Stimulated activated effector memory CD8-positive, alpha-beta T cell treated with anti-CD3 and anti-CD28 coated beads, Interleukin-12 subunit alpha, Interleukin-12 subunit beta, amount 100 ng/mL, for 72 hours (primary cell): ENCODE measurements around the gene PNPLA7.

ENCODE experiments used
- ATAC-seq: fragments of 150-1000 bp; cut with Tn5 transposase; 2 replicates; pipeline ENCODE4 v1.10.0; 2021
- DNase-seq, 2 donors: peaks; one replicate each; pipeline ENCODE4 v3.0.0; 2021 to 2022; ENCODE audit warnings: low spot score in 2 of 2
- H3K27ac Mint-ChIP-seq: one replicate; pipeline ENCODE4 v1.8.0; 2022; ENCODE audit warnings: mild to moderate bottlenecking, mixed read lengths
- H3K36me3 Mint-ChIP-seq: one replicate; pipeline ENCODE4 v1.8.0; 2022; ENCODE audit warnings: mild to moderate bottlenecking, mixed read lengths
- H3K4me1 Mint-ChIP-seq: one replicate; pipeline ENCODE4 v1.8.0; 2022; ENCODE audit warnings: mixed read lengths
- H3K4me3 Mint-ChIP-seq: one replicate; pipeline ENCODE4 v1.8.0; 2022; ENCODE audit warnings: mild to moderate bottlenecking, mixed read lengths
- H3K9me3 Mint-ChIP-seq: one replicate; pipeline ENCODE4 v1.8.0; 2022; ENCODE audit warnings: mixed read lengths

The PNPLA7 gene

DNA sequence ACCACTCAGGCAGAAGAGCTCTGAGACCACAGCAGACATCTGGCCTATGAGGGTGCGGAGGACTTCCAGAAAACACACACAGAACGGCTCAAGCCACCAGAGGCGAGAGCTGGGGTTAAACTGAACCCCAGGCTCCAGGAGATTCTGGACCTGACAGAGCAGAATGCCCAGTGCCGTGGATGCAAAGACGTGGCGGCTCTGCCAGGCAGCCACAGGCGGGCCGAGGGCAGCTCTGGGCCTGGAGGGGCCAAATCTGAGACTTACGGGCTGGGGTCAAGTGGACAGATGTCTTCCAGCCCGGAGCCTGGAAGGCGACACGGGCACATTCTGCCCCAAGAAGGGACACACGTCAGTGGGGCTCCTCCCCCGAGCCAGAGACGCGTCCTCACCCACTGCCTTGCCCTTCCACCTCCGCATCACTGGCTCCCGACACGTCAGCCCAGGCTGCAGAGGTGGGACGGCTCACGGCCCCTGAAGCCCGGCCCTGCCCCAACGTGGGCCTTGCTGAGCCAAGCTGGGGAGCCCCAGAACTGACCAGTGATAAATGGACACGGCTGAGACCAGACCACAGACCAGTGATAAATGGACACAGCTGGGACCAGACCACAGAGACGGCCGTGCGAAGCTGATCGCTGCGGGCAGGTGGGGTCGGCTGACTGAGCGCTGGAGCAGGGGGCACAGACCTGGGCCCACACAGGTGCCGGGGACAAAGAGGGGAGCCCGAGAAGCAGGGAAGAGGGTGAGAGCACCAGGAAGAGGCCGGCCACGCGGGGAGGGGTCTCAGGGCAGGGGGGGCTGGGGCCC is 50.1 kb downstream of the PNPLA7 start:
- Mint-ChIP-seq H3K27ac (no peak overlapping the region), H3K9me3 (no peaks in the 10 kb centered on the region), H3K36me3 (peaks cover 16% of the 10 kb centered on the region), H3K4me1 (peaks cover 13% of the 10 kb centered on the region), H3K4me3 (no peak overlapping the region)
- DNase-seq (no peak), ATAC-seq (no peak)

DNA sequence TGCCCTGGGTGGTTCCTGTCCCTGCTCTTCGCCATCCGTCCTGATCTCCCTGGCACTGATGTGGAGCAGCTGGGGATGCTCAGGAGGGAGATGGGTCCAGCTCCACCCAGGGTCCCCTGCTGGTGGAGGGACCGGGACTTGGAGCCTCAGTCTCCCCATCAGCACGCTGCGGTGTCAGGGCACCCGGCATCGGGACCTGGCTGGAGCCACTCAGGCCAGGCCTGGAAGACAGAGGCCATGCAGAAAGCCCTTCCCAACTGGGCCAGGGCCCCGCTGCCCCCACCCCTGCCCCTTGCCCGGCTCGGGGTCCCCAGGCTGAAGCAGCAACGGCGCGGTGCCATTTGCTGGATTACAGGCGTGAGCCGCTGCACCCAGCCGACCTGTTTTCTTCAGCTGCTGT is 50.8 kb downstream of the PNPLA7 start:
- Mint-ChIP-seq H3K4me3 (no peak overlapping the region), H3K9me3 (no peaks in the 10 kb centered on the region), H3K4me1 (peaks cover 18% of the 10 kb centered on the region), H3K36me3 (peaks cover 16% of the 10 kb centered on the region), H3K27ac (no peak overlapping the region)
- ATAC-seq (no peak), DNase-seq (no peak)

DNA sequence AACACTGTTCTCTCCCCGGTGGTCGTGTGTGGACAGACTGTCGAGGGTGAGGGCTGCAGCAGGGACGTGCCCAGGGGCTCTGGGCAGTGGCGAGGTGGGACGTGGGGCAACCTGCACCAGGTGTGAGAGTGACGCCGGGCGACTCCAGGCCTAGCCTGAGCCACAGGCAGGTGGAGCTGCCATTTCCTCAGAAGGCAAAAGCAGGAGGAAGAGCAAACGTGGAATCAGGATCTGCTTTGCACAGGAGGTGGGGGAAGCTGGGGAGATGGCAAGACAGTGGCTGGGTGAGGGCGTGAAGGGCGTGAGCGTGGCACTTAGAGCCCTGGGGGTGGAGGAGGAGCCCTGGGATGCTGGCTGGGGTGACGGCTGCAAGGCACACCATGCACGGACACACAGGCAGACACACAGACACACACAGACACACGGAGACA is 51.5 kb downstream of the PNPLA7 start:
- DNase-seq (no peak), ATAC-seq (no peak)
- H3K4me3 Mint-ChIP-seq: no peak overlapping the region
- no peaks in the 10 kb centered on the region for H3K9me3 Mint-ChIP-seq
- no peak overlapping the region for H3K27ac Mint-ChIP-seq
- H3K4me1 Mint-ChIP-seq: peaks cover 23% of the 10 kb centered on the region
- H3K36me3 Mint-ChIP-seq: peaks cover 16% of the 10 kb centered on the region

DNA sequence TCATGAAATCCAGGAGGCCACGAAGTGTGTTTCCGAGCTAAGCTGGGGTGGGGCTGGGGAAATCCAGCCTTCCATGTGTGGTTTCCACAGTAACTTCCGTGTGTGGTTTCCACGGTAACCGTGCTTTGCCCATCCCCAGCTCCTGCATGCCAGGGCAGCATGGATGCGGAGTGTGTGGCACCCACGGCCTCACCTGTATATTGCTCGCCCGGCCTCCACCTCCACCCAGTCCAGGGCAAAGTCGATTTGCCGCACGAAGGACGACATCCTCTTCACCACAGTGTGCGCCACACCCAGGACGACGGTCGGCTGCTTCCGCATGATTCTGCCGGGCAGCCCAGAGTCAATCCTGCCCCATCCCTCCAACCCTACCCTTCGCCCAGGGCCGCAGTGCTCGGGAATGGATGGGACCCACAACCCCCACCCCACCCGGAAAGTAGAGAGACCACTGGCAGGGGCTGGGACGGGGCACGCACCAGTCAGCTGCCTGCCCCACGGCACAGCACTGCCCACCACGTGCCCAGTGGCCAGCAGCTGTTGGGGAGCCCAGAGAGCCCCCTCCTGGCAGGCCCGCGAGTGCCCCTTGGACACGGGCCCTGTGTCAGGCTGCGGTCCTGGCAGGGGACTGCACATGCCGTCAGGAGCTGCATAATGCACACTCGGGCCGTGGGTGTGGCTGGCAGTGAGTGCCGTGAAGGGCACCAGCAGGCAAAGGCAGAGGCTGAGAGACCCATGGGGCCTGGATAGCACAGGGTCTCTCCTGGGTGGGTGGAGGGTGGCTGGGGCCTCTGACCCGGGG is 52.1 kb downstream of the PNPLA7 start:
- H3K4me3 Mint-ChIP-seq: no peak overlapping the region
- H3K36me3 Mint-ChIP-seq: peaks cover 16% of the 10 kb centered on the region
- ATAC-seq (no peak), DNase-seq (no peak)
- no peaks in the 10 kb centered on the region for H3K9me3 Mint-ChIP-seq
- H3K27ac Mint-ChIP-seq: no peak overlapping the region
- peaks cover 23% of the 10 kb centered on the region for H3K4me1 Mint-ChIP-seq

DNA sequence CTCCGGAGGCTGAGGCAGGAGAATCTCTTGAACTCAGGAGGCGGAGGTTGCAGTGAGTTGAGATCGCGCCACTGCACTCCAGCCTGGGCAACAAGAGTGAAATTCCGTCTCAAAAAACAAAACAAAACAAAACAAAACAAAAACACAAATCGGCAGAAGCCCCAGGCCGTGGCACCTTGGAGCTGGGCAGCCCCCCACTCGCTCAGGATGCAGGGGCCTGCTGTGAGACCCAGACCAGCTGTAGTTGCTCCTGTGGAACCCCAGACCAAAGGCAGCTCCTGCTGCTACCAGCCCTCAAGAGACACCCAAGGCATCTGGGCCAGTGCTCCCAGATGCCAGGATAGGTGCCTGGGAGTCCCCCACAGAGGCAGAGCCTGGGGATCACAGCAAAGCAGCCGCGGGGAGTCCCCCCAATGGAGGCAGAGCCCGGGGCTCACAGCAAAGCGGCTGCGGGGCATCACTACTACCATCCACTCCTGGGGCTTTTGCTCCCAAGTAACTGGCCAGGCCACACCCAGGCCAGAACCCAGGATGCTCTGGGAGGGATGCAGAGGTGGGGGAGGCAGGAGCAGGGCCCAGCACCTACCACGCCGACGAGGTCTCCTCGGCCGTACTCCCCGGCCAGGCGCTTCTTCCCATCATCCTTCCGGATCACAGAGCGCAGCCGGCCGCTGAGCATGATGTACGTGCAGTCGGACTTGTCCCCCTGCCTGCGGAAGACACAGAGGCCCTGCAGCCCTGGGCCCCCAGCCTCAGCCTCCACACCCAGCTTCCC is 53.4 kb downstream of the PNPLA7 start:
- Mint-ChIP-seq H3K4me3 (no peak overlapping the region), H3K9me3 (no peaks in the 10 kb centered on the region), H3K4me1 (peaks cover 16% of the 10 kb centered on the region), H3K27ac (no peak overlapping the region), H3K36me3 (peaks cover 4% of the 10 kb centered on the region)
- DNase-seq (no peak), ATAC-seq (no peak)

DNA sequence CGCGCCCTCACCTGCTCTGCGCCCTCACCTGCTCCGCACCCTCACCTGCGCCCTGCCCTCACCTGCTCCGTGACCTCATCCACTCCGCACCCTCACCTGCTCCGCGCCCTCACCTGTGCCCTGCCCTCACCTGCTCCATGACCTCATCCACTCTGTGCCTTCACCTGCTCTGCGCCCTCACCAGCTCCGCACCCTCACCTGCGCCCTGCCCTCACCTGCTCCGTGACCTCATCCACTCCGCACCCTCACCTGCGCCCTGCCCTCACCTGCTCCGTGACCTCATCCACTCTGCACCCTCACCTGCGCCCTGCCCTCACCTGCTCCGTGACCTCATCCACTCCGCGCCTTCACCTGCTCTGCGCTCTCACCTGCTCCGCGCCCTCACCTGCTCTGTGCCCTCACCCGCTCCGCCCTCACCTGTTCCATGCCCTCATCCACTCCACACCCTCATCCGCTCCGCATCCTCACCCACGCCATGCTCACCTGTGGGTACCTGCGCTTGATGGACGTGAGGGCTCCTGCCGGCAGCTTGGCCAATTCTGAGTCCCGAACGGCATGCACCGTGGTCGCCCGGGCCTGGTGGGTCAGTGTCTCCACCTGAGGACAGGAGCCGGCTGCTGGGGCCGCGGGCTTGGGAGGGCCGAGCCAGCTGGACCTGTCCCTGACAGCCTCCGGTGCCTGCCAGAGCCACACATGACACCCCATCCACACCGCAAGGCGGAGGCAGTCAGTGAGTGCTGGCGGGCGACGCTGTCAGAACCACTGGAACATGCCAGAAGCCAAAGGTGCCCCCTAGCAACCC is 55.5 kb downstream of the PNPLA7 start:
- H3K4me1 Mint-ChIP-seq: peaks cover 17% of the 10 kb centered on the region
- ATAC-seq (no peak), DNase-seq (no peak)
- no peaks in the 10 kb centered on the region for H3K9me3 Mint-ChIP-seq
- no peaks in the 10 kb centered on the region for H3K36me3 Mint-ChIP-seq
- peak overlapping the region; percentile 60 for H3K27ac Mint-ChIP-seq
- H3K4me3 Mint-ChIP-seq: no peak overlapping the region

DNA sequence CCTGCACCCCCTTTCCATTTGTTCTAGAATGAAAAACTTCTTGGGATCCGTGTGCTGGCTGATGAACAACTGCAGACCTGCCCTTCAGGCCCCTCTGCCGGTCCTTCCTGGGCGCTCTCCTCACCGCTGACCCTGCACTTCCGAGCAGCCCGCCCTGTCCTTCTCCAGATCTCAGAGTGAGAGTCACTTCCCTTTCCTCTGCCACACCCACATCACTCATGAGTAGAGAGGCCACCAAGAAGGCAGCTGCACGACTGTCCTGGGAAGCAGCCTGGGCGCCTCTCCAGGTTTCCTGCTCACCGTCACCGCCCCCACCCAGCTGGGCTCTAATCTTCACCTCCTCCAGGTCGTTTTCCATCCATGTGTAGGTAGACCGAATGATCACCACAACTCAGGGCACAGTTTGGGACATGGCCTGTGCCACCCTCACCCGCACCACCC is 56.1 kb downstream of the PNPLA7 start:
- Mint-ChIP-seq H3K9me3 (no peaks in the 10 kb centered on the region), H3K4me1 (peaks cover 17% of the 10 kb centered on the region), H3K36me3 (no peaks in the 10 kb centered on the region), H3K27ac (peak overlapping the region; percentile 60), H3K4me3 (no peak overlapping the region)
- DNase-seq: no peak
- peak; percentile 25 for ATAC-seq

DNA sequence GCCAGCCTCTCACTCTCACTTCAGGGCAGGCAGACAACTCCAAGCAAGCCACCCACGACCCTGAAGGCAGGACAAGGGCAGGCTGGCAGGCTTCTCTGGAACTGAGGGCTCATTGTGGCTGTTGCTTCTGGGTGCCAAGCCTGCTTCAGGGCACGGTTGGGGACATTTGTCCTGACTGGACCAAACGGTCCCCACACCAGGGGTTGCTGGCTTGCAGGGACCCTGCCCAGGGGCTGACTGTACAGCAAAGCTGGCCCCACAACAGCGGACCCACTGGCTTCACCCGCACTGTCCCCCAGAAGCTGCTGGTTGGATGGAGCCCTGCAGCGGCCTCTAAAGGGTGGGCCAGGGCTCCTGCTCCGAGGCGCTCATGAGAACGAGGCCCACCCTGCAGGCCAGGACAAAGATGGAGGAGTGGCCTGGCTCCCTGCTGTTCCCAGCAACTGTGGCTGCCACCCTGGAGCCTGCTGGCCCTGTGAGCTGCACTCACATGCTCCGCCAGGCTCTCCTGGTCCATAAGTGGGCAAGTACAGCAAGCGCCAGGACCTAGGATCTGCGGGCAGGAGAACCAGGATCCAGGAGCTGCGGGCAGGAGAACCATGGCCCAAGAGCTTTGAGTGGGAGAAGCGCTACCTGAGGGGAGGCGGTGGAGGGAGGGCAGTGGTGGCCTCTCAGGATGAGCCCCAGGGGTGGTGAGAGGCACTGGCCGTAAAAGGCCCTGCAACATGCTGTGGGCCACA is 56.7 kb downstream of the PNPLA7 start:
- DNase-seq: no peak
- H3K4me1 Mint-ChIP-seq: peaks cover 17% of the 10 kb centered on the region
- peak overlapping the region; percentile 60 for H3K27ac Mint-ChIP-seq
- H3K36me3 Mint-ChIP-seq: no peaks in the 10 kb centered on the region
- no peak overlapping the region for H3K4me3 Mint-ChIP-seq
- H3K9me3 Mint-ChIP-seq: no peaks in the 10 kb centered on the region
- ATAC-seq: no peak

DNA sequence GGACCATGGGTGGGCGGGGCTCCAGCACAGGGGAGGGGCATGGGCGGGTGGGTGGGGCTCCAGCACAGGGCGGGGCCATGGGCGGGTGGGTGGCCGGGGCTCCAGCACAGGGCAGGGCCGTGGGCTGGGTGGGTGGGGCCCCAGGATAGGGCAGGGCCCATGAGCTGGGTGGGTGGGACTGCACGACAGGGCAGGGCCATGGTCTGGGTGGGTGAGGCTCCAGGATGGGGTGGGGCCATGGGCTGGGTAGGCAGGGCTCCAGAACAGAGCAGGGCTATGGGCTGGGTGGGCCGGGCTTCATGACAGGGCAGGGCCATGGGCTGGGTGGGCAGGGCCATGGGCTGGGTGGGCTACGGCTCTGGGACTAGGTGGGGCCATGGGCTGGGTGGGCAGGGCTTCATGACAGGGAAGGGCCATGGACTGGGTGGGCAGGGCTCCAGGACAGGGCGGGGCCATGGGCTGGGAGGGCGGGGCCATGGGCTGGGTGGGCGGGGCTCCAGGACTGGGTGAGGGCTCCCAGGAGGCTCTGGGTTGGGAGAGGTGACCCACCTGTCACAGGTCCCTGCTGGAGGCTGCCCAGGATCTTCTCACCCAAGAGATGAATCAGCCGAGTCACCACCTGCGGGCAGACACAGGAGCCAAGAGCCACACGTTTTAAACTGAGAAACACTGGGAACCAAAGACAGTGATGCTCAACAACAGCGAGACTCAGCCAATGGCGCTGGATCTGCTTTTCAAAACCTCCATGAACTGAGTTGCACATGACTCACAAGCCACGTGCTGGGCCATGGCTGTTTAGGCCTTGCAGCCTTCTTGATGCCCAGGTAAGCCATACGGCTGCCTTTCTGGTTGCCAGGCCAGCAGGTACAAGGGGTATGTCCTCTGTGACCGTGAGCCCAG is 57.5 kb downstream of the PNPLA7 start:
- H3K27ac Mint-ChIP-seq: no peak overlapping the region
- no peak overlapping the region for H3K4me3 Mint-ChIP-seq
- ATAC-seq (peak; percentile 68), DNase-seq (no peak)
- H3K9me3 Mint-ChIP-seq: no peaks in the 10 kb centered on the region
- peaks cover 17% of the 10 kb centered on the region for H3K4me1 Mint-ChIP-seq
- no peaks in the 10 kb centered on the region for H3K36me3 Mint-ChIP-seq

DNA sequence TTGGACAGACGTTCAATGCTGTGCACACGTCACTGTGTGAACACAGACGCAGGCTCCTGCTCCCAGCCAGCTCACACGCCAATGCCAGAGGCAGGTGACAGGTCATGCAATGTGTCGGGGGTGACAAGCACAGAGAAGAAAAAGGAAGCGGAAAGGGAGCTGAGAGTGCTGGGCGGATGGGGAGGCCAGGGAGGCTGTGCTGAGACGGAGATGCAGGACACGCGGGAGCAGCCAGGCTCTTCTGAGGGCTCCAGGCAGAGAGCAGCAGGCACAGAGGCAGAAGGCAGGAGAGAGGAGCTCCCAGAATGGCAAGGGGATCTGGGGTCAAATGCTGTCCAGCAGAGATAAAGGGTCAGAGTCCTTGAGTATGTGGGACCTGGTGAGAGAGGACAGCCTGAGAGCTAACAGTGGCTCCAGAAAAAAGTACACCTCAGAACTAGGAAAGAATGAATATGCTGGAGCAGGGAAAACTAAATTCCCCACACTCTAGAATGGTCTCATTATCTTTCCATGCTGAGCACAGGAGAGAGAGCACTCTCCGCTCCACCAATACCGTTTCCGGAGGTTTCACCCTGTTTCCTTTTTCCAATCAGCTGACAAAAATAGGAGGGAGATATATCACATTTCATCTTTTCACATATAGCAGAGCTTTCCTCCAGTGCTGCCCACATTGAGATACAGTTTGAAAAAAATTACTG is 58.3 kb downstream of the PNPLA7 start:
- Mint-ChIP-seq H3K9me3 (no peaks in the 10 kb centered on the region), H3K4me3 (no peak overlapping the region), H3K27ac (no peak overlapping the region), H3K4me1 (peaks cover 17% of the 10 kb centered on the region), H3K36me3 (no peaks in the 10 kb centered on the region)
- ATAC-seq: no peak
- DNase-seq: no peak

DNA sequence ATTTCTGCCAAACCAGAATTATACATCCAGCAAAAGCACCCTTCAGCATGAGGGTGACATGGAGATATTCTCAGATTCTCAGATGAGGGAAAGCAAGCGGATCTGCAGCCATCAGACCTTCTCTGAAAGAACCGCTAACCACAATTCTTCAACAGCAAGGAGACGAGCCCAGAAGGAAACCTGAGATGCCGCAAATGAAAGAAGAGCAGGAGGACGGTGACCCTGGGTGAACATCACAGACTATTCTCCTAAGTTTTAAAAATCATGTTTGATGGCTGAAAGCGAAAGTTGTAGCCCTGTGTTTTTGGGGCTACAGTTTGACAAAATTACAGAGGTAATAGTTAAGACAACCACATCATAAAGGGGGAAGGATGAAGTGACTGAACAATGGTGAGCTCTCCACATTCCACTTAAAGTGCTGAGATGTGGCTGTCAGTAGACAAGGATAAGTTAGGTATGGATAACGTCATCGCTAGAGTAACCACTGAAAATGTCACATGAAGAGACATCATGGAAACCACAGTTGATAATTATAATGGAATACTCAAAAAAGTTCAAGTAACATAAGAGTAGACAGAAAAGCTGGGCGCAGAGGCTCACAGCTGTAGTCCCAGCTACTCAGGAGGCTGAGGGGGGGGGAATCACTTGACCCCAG is 59.5 kb downstream of the PNPLA7 start:
- no peak for DNase-seq
- Mint-ChIP-seq H3K4me1 (peaks cover 17% of the 10 kb centered on the region), H3K36me3 (no peaks in the 10 kb centered on the region), H3K27ac (no peak overlapping the region), H3K9me3 (no peaks in the 10 kb centered on the region), H3K4me3 (no peak overlapping the region)
- no peak for ATAC-seq

DNA sequence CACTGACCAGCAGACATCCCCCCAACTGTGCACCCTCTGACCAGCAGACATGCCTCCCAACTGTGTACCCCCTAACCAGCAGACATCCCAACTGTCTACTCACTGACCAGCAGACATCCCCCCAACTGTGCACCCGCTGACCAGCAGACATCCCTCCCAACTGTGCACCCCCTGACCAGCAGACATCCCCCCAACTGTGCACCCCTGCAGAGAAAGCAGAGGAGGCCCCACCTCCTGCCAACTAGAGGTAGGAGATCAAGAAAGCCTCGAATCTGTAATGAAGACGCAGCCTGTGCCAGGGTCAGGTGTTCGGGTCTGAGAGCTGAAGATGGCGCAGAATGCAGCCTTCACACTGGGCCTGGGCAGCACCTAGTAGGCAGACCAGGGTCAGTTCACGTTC is 61.3 kb downstream of the PNPLA7 start:
- ATAC-seq (no peak), DNase-seq (no peak)
- no peak overlapping the region for H3K27ac Mint-ChIP-seq
- H3K9me3 Mint-ChIP-seq: no peaks in the 10 kb centered on the region
- H3K4me3 Mint-ChIP-seq: no peak overlapping the region
- no peaks in the 10 kb centered on the region for H3K36me3 Mint-ChIP-seq
- H3K4me1 Mint-ChIP-seq: peaks cover 7% of the 10 kb centered on the region

DNA sequence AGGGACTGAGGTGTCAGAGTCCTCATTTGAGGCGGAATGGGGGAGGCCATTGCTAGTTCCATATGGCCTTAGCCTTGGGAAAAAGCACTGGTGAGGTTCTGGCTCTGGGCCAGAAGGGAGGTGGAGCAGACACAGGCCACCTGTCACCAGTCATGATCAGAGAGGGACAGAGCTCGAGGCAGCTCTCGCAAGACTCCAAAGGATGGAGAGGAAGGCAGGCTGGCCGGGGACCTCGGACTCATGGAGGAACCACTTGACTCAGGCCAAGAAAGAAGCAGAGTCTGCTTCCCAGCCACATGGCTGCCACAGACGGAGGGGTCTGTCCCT is 61.9 kb downstream of the PNPLA7 start:
- ATAC-seq (no peak), DNase-seq (no peak)
- H3K4me1 Mint-ChIP-seq: peaks cover 7% of the 10 kb centered on the region
- H3K27ac Mint-ChIP-seq: no peak overlapping the region
- H3K9me3 Mint-ChIP-seq: no peaks in the 10 kb centered on the region
- H3K36me3 Mint-ChIP-seq: no peaks in the 10 kb centered on the region
- no peak overlapping the region for H3K4me3 Mint-ChIP-seq
